ENCODE data around the gene GNG12.

GNG12 gene

GRCh38 chr1:67726224-67726623 is 107.0 kb downstream of the GNG12 start:
- DNase-seq = peak; percentile 11

GRCh38 chr1:67724928-67725560 is 108.2 kb downstream of the GNG12 start:
- no peak for DNase-seq

- DNase-seq = peak; percentile 43
Observed at GRCh38 chr1:67723620-67724019, 109.6 kb downstream of the GNG12 start.

- no peak for DNase-seq
Observed at GRCh38 chr1:67723126-67723525, 110.1 kb downstream of the GNG12 start.

GRCh38 chr1:67722292-67722944 is 110.8 kb downstream of the GNG12 start:
- DNase-seq = no peak

GRCh38 chr1:67721650-67722291 is 111.5 kb downstream of the GNG12 start:
- no peak for DNase-seq

GRCh38 chr1:67721112-67721511 is 112.2 kb downstream of the GNG12 start:
- DNase-seq = no peak

GRCh38 chr1:67719329-67720196 is 113.7 kb downstream of the GNG12 start:
- DNase-seq = no peak

GRCh38 chr1:67717876-67718275 is 115.4 kb downstream of the GNG12 start:
- DNase-seq = no peak

- no peak for DNase-seq
Observed at GRCh38 chr1:67716800-67717199, 116.5 kb downstream of the GNG12 start.

GRCh38 chr1:67715819-67716218 is 117.4 kb downstream of the GNG12 start:
- DNase-seq = no peak

GRCh38 chr1:67713057-67713846 is 120.0 kb downstream of the GNG12 start:
- no peak for DNase-seq

- DNase-seq = no peak
Observed at GRCh38 chr1:67711855-67712212, 121.4 kb downstream of the GNG12 start.

GRCh38 chr1:67711158-67711854 is 122.0 kb downstream of the GNG12 start:
- no peak for DNase-seq

- DNase-seq = no peak
Observed at GRCh38 chr1:67710417-67710816, 122.8 kb downstream of the GNG12 start.

- no peak for DNase-seq
Observed at GRCh38 chr1:67708606-67709005, 124.7 kb downstream of the GNG12 start.

- DNase-seq = no peak
Observed at GRCh38 chr1:67705735-67706453, 127.4 kb downstream of the GNG12 start.

- no peak for DNase-seq
Observed at GRCh38 chr1:67704351-67704750, 128.9 kb downstream of the GNG12 start.

GRCh38 chr1:67701876-67702275 is 131.4 kb downstream of the GNG12 start:
- DNase-seq = no peak

- peak; percentile 17 for DNase-seq
Observed at GRCh38 chr1:67700692-67701410, 132.4 kb downstream of the GNG12 start.

GRCh38 chr1:67700220-67700619 is 133.0 kb downstream of the GNG12 start:
- no peak for DNase-seq

Data from activated CD4-positive, alpha-beta T cell treated with anti-CD3 and anti-CD28 coated beads, Interleukin-2, Interleukin-6, amounts not matched to agents 100 ng/mL and 50 ng/mL, durations not matched to agents 16 hours and 8 hours (primary cell).